Mucosa of rectum (tissue), 2 donors: ENCODE results near the gene MSI2.
A peak's percentile ranks its signal among the peaks of the same experiment; 100 is the strongest.

Experiments
- H3K27ac ChIP-seq, 2 donors: one replicate each; pipeline ENCODE4 v1.7.0; 2013; ENCODE audit warnings: inconsistent platforms in 2 of 2, low read depth in 2 of 2, low read length in 2 of 2
- H3K27me3 ChIP-seq, 2 donors: one replicate each; pipeline ENCODE4 v1.7.0; 2013; ENCODE audit warnings: low read length in 2 of 2; ENCODE audit not compliant: control insufficient read depth in 2 of 2, insufficient read depth in 2 of 2
- H3K36me3 ChIP-seq, 2 donors: one replicate each; pipeline ENCODE4 v1.7.0; 2013; ENCODE audit warnings: low read length in 2 of 2; ENCODE audit not compliant: control insufficient read depth in 2 of 2, insufficient read depth in 2 of 2
- H3K4me1 ChIP-seq, 2 donors: one replicate each; pipeline ENCODE4 v1.7.0; 2013; ENCODE audit warnings: low read length in 2 of 2, mild to moderate bottlenecking in 1 of 2; ENCODE audit not compliant: control insufficient read depth in 2 of 2, insufficient read depth in 2 of 2
- H3K4me3 ChIP-seq, 2 donors: one replicate each; pipeline ENCODE4 v1.7.0; 2013; ENCODE audit warnings: low read length in 2 of 2
- H3K9ac ChIP-seq, 2 donors: one replicate each; pipeline ENCODE4 v1.7.0; 2013; ENCODE audit warnings: low read length in 2 of 2, low read depth in 1 of 2, mild to moderate bottlenecking in 1 of 2
- H3K9me3 ChIP-seq, 2 donors: one replicate each; pipeline ENCODE4 v1.7.0; 2013; ENCODE audit warnings: low read length in 2 of 2; ENCODE audit not compliant: control insufficient read depth in 2 of 2
- donor health status: healthy.
- donor health status: Normal muscosa, but diverticular disease.

The MSI2 gene

DNA sequence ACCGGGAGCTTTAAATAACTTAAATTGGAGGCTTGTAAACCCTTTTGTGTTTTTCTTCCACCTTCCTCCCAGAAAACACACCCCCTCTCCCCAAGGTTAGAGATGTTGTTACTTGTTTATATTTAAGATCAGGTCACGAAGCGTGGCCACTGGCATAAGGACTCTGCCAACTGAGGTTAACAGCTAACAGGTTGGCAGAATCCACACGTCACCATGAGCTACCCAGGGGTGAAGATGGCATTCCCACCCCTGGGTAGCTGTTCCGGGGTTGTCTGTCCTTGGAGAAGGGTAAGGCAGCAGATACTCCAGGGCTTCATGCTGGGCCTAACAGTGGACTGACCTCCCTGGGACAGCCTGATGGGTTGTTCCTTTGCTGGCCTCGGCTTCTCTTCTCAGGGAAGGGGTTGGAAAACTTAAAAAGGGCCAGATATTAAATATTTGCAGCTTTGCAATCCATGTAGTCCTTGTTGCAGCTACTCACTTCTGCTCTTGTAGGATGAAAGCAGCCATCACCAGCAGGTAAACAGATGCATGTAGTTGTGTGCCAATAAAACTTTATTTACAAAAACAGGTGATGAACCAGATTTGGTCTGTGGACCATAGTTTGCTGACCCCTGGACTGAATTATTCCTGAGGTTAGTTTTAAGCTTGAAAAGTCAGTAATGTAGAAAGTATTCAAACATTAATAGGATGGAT is 148.6 kb downstream of the MSI2 start:
- Histone ChIP-seq H3K27me3 (no peaks in the 10 kb centered on the region), H3K4me3 (no peak overlapping the region), H3K27ac (no peak overlapping the region), H3K9me3 (no peaks in the 10 kb centered on the region), H3K36me3 (peaks cover 4 to 6% of the 10 kb centered on the region in 2 donors), H3K9ac (no peak overlapping the region), H3K4me1 (peaks cover 26 to 38% of the 10 kb centered on the region in 2 donors)

DNA sequence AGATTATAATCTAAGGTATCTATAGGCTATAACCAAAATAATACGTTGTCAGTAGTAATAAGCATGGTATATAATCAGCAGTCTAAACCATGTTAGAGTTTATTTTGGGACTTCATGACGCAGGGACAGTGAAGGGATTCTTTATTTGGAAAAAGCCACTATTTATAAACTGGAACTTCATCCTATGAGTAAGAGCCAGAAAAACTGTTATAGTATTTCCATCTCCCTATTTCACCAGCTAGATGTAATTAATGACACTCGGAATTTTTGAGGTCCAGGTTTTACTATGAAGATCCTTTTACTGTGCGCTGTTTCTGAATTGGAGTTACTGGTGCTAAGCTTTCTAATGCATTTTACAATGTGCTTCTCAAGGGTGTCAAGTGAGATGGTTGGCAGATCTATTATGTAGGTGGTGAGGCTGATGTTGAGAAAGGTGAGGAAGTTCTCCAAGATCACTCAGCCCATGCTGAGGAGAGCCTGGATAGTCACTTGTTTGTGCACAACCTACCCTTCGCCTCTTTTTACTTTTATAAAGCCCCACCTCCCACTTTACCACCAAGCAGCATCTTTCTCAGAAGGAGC is 149.3 kb downstream of the MSI2 start:
- H3K27me3 ChIP-seq: no peaks in the 10 kb centered on the region
- peaks cover 26 to 38% of the 10 kb centered on the region in 2 donors for H3K4me1 ChIP-seq
- H3K27ac ChIP-seq: no peak overlapping the region
- H3K36me3 ChIP-seq: peaks cover 4 to 6% of the 10 kb centered on the region in 2 donors
- no peaks in the 10 kb centered on the region for H3K9me3 ChIP-seq
- no peak overlapping the region for H3K9ac ChIP-seq
- no peak overlapping the region for H3K4me3 ChIP-seq

DNA sequence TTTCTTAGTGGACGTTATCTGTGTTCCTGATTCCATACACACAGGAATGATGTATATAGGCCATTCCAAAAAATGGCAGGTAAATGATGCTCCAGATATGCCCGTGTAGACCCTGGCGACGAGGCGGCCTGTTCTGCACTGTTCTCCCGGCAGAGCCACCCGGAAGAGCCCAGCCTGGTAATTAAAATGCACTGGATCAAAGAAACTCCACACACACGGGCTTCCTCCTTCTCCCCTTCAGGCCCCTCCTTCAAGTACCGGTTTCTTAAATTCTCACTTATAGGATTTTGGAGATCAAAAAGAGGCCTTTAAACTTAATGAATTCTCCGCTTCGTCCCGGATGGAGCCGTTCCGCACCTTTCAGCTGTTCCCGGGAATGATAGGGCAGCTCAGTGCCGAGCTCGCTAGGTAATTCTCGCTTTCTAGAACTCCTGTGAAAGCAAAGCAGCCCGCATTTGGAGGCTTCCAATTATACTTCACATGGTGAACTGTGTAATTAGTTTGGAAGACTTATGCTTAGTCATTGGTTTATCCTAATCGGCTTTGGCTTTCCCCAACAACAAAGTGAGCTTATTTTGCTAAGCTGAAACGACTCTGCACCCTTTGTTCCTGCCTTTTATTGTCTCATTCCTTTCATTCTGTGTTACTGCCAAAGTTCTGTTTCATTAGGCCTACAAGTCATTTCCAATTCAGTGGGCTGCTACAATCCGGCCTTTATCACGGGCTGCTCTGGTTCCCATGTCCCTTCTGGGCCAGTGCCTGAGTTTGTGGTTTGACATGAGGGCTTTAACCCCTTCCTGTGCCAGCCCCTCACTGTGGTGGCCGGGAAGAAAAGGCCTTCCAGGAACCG is 150.0 kb downstream of the MSI2 start:
- Histone ChIP-seq H3K9me3 (no peaks in the 10 kb centered on the region), H3K9ac (peak overlapping the region; percentile 32 to 67)

DNA sequence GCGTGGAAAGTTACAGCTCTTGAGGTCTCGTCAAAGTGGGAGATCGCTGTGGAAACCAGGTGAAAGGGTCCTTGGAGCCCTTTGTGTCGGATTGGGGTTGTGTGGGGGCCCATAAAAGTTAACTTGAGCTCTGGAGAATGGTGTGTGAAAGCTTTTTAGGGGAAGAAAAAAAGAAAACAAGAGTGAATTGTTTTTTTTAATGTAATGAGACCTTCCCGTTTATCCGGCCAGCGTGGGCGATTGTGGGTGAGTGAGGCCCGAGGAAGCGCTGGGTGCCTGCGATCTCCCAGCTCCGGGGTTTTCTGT is 150.6 kb downstream of the MSI2 start:
- H3K27me3 ChIP-seq: no peaks in the 10 kb centered on the region
- peaks cover 3 to 4% of the 10 kb centered on the region in 2 donors for H3K36me3 ChIP-seq
- peak overlapping the region in 1 of 2 donors; percentile 22 for H3K4me3 ChIP-seq
- H3K9me3 ChIP-seq: no peaks in the 10 kb centered on the region
- peak overlapping the region; percentile 86 to 94 for H3K27ac ChIP-seq
- H3K9ac ChIP-seq: peak overlapping the region; percentile 32 to 67
- H3K4me1 ChIP-seq: peaks cover 26 to 38% of the 10 kb centered on the region in 2 donors

More for the DNA sequence above, 150.0 kb downstream of the MSI2 start:
- Histone ChIP-seq H3K4me3 (peak overlapping the region in 1 of 2 donors; percentile 22), H3K4me1 (peaks cover 26 to 38% of the 10 kb centered on the region in 2 donors), H3K27ac (peak overlapping the region; percentile 86 to 94), H3K27me3 (no peaks in the 10 kb centered on the region), H3K36me3 (peaks cover 4 to 6% of the 10 kb centered on the region in 2 donors)

DNA sequence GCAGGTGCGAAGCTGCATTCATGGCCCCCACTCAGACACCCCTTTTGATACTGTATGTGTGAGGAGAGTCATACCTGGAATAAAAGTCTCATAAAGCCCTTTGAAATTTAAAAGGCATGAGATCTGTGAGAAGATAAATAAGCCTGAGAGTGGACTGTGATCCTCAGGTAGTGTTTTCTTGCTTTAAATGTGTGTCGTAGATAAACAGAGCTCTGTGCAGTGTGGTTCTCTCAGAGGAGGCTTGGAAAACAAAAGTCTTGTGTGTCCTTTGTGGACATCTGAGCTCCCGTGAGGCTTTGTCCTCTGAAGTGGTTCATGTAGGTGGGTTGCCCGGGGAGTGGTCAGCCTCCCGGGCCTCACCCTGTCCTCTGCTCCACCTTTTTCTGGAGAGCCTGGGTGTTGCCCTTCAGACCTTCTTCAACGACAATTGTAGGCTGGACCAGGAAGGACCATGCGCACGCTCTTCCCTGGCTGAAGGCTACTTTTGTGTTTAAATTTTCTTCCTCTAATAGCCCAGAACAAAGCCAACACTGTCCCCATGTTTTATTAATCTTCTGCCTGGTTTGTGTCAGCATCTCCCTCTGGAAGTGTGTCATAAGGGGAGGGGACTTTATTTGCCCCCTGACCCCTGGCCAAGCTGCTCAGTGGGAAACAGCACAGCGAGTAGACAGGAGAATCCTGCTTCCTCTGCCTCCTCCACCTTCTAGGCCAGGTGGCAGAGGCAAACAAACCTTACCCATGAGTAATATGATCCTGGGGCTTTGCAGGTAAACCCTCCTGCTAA is 151.2 kb downstream of the MSI2 start:
- H3K9ac ChIP-seq: peak overlapping the region; percentile 41 to 67
- peak overlapping the region; percentile 86 to 94 for H3K27ac ChIP-seq
- peak overlapping the region; percentile 19 to 29 for H3K4me3 ChIP-seq
- no peaks in the 10 kb centered on the region for H3K27me3 ChIP-seq
- H3K4me1 ChIP-seq: peaks cover 26 to 38% of the 10 kb centered on the region in 2 donors
- H3K9me3 ChIP-seq: no peaks in the 10 kb centered on the region
- no peaks in the 10 kb centered on the region for H3K36me3 ChIP-seq

DNA sequence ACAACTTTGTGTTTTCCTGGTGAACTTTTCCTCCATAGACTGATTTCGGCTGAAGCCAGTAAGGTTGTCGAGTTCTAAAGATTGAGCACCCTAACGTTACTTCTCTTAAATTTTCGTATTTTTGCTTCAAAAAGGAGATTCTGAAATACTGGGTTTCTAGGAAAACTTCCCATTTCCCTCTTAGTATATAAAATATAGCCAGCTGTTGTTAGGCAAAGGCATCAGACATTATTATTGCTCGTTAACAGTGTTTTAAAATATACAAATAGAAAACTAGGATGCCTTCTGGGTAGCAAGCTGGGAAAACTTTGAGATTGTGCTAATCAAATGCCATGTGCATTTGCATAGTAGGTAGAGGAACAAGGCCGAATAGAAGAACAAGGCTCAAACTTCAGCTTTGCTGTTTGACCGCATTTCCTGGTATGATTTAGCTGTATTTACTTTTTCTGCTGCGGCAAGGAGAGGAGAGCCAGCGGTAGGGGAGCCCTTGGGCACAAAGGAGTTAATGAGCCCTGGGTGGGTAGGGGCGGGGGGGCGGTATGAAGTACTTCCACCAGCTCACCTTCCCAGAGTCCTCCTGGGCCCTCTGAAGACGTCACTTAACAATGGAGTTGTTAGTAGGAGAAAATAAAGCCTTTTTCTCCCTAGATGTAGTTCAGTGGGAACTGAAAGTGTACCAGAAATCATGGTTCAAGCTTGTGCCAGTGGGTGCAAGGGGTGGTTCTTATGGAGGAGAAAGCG is 151.9 kb downstream of the MSI2 start:
- peak overlapping the region; percentile 86 to 94 for H3K27ac ChIP-seq
- H3K9ac ChIP-seq: peak overlapping the region; percentile 41 to 67
- H3K36me3 ChIP-seq: no peaks in the 10 kb centered on the region
- H3K4me1 ChIP-seq: peaks cover 26 to 38% of the 10 kb centered on the region in 2 donors
- H3K4me3 ChIP-seq: peak overlapping the region in 1 of 2 donors; percentile 29
- no peaks in the 10 kb centered on the region for H3K27me3 ChIP-seq
- no peaks in the 10 kb centered on the region for H3K9me3 ChIP-seq

DNA sequence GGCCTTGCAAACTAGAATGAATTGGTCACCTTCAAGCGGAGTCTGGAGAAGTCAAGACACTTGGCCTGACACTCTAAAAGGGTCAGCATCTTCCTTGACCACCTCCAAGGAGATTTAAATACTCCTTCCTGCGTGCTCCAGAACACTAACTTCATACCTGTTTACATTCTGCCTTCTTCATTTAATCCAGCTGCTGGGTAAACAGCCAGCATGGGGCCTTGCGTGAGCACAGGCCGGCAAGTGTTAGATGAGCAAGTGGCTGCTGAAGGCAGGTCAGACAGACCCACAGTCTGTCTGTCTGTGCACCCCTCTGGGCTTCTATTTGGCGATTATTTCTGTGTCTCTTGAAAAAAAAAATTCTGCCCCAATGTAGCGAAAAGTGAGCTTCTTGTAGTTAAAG is 153.8 kb downstream of the MSI2 start:
- H3K27ac ChIP-seq: no peak overlapping the region
- H3K27me3 ChIP-seq: no peaks in the 10 kb centered on the region
- H3K4me3 ChIP-seq: no peak overlapping the region
- H3K36me3 ChIP-seq: no peaks in the 10 kb centered on the region
- H3K9ac ChIP-seq: no peak overlapping the region
- H3K9me3 ChIP-seq: no peaks in the 10 kb centered on the region
- peaks cover 29 to 39% of the 10 kb centered on the region in 2 donors for H3K4me1 ChIP-seq

DNA sequence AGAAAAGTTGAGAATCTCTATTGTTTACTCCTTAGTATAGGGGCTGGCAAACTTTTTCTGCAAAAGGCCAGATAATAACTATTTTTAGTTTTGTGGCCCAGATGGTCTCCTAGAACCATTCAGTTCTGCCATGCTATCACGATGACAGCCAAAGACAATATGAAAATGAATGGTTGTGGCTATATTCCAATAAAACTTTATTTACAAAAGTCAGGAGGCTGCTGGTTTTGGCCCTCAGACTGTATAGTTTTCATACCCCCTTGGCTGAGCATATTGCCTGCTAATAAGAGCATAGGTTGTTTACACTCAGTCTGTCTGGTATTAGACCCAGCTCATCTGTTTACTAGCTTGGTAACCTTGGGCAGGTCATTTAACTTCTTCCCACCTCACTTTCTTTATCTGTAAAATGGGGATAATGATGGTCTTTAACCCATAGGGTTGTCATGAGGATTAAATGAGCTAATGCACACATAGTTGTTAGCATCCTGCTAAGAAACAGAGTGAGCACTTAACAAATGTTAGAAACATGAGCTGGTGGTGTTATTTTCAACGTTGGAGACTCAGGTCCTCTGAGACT is 156.3 kb downstream of the MSI2 start:
- no peak overlapping the region for H3K27ac ChIP-seq
- no peaks in the 10 kb centered on the region for H3K27me3 ChIP-seq
- peaks cover 20 to 21% of the 10 kb centered on the region in 2 donors for H3K4me1 ChIP-seq
- H3K36me3 ChIP-seq: no peaks in the 10 kb centered on the region
- H3K4me3 ChIP-seq: no peak overlapping the region
- no peak overlapping the region for H3K9ac ChIP-seq
- no peaks in the 10 kb centered on the region for H3K9me3 ChIP-seq
